A673 (cell line): ENCODE measurements around the gene SLC15A3. TPM values are rescaled to one million over a fixed set of nuclear protein-coding genes. Genes with fewer than 3 reads are reported as not detected.

ENCODE experiments used
- BruUV-seq: library from RNA; stranded (reverse); fragments of 400-500 nt; replicated peaks from 2 replicates; lab custom pipeline; 2021; lab: Mats Ljungman, UMichigan
- CTCF ChIA-PET: fragments of 300-600 bp; sonication (Branson Sonifier 250); formaldehyde crosslinking; loops from one replicate; lab custom pipeline; 2022; ENCODE audit warnings: antibody characterized with exemption; lab: Charles Lee
- POLR2A ChIA-PET: fragments of 300-600 bp; sonication (Branson Sonifier 250); formaldehyde crosslinking; loops from one replicate; lab custom pipeline; 2022; ENCODE audit warnings: antibody characterized with exemption; ENCODE audit not compliant: low non-redundant PET; lab: Charles Lee
- DNase-seq: peaks from one replicate; pipeline ENCODE4 v3.0.0-alpha.2; 2015; ENCODE audit warnings: low spot score
- H3K27ac ChIP-seq: fragments of 200-600 bp; sonication (generic); 2 replicates; pipeline ENCODE4 v1.5.1; 2016; ENCODE audit warnings: mixed run types, low read depth, mild to moderate bottlenecking, mixed read lengths, antibody characterized with exemption, low read length; ENCODE audit not compliant: poor library complexity, severe bottlenecking
- H3K27me3 ChIP-seq: fragments of 200-600 bp; sonication (generic); replicated peaks from 2 replicates; pipeline ENCODE4 v1.6.1; 2017; ENCODE audit warnings: mixed run types, low read depth, mild to moderate bottlenecking, mixed read lengths, antibody characterized with exemption, low read length; ENCODE audit not compliant: insufficient read depth, poor library complexity
- H3K36me3 ChIP-seq: fragments of 200-600 bp; sonication (generic); 2 replicates; pipeline ENCODE4 v1.6.1; 2016; ENCODE audit warnings: mixed run types, mild to moderate bottlenecking, mixed read lengths, antibody characterized with exemption, low read length; ENCODE audit not compliant: insufficient read depth, poor library complexity, severe bottlenecking
- H3K4me1 ChIP-seq: fragments of 200-600 bp; sonication (generic); 2 replicates; pipeline ENCODE4 v1.6.1; 2017; ENCODE audit warnings: mixed run types, mild to moderate bottlenecking, mixed read lengths, antibody characterized with exemption, low read length; ENCODE audit not compliant: insufficient read depth, poor library complexity, severe bottlenecking
- H3K4me3 ChIP-seq: fragments of 200-600 bp; sonication (generic); 2 replicates; pipeline ENCODE4 v1.5.1; 2016; ENCODE audit warnings: low read depth, mixed run types, mild to moderate bottlenecking, mixed read lengths, low read length; ENCODE audit not compliant: poor library complexity, severe bottlenecking
- H3K9me3 ChIP-seq: fragments of 200-600 bp; sonication (generic); 2 replicates; pipeline ENCODE4 v1.6.1; 2016; ENCODE audit warnings: mixed run types, low read depth, mild to moderate bottlenecking, mixed read lengths, antibody characterized with exemption, low read length; ENCODE audit not compliant: poor library complexity, severe bottlenecking
- EZH2 ChIP-seq: fragments of 200-600 bp; sonication (generic); IDR thresholded peaks from 2 replicates; pipeline ENCODE4 v1.6.1; 2017; ENCODE audit warnings: borderline replicate concordance, low read depth, mild to moderate bottlenecking, mixed read lengths, antibody characterized with exemption, low read length; ENCODE audit not compliant: poor library complexity, severe bottlenecking
- intact Hi-C: fragments of 100-400 bp; cut with micrococcal nuclease; formaldehyde crosslinking; loops from one replicate; pipeline ENCODE4 v1.10.0; 2022; ENCODE audit not compliant: unreplicated experiment
- total RNA-seq: library from RNA; stranded (reverse); gene quantifications from 2 replicates; pipeline ENCODE4 v1.2.3, GENCODE V29; 2021
- TF ChIP-seq, protein P1 (sequence below): fragments of 300-800, 200-600 bp; sonication (generic); conservative IDR thresholded peaks from 2 replicates; pipeline ENCODE4 v1.5.1; 2017; ENCODE audit warnings: low read depth, mild to moderate bottlenecking, antibody characterized with exemption, low read length, moderate library complexity, mixed read lengths

SLC15A3 gene
- total RNA-seq, 1 experiment from 2014 or later: not detected

DNA sequence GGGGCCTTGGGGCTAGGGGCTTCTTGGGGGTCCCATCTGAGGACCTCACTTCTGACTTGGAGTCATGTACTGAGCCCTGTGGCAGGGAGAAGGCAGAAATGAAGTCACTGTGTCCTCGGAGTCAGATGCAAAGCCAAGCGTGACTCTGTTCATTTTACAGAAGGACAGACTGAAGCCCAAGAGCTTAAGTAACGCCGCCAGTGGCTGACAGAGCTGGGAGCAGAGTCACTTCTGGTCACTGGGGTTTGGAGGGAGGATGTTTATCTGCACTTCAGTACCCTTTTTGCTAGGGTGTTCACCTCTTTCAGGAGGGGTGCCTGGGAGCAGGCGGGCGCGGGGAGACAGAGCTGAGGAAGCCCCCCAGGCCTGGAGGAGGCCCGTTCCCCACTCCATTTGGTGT lies 30.2 kb upstream of the SLC15A3 start:
- Histone ChIP-seq H3K27me3 (no peaks in the 10 kb centered on the region), H3K27ac (no peak overlapping the region), H3K9me3 (no peaks in the 10 kb centered on the region), H3K4me3 (no peak overlapping the region), H3K4me1 (peaks cover 7% of the 10 kb centered on the region), H3K36me3 (no peaks in the 10 kb centered on the region)
- no TSS peak for BruUV-seq
- no peak for TF ChIP-seq EZH2
- TF ChIP-seq, protein P1, sequence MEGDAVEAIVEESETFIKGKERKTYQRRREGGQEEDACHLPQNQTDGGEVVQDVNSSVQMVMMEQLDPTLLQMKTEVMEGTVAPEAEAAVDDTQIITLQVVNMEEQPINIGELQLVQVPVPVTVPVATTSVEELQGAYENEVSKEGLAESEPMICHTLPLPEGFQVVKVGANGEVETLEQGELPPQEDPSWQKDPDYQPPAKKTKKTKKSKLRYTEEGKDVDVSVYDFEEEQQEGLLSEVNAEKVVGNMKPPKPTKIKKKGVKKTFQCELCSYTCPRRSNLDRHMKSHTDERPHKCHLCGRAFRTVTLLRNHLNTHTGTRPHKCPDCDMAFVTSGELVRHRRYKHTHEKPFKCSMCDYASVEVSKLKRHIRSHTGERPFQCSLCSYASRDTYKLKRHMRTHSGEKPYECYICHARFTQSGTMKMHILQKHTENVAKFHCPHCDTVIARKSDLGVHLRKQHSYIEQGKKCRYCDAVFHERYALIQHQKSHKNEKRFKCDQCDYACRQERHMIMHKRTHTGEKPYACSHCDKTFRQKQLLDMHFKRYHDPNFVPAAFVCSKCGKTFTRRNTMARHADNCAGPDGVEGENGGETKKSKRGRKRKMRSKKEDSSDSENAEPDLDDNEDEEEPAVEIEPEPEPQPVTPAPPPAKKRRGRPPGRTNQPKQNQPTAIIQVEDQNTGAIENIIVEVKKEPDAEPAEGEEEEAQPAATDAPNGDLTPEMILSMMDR: no peak
- no peak for DNase-seq
- ChIA-PET CTCF (interaction anchor here (0.7 kb wide), 1 partner anchor 10 kb away, joined by 4 read pairs; no protein-coding TSS in a partner anchor), POLR2A (no interaction called here)
- intact Hi-C loops: no loop called here

DNA sequence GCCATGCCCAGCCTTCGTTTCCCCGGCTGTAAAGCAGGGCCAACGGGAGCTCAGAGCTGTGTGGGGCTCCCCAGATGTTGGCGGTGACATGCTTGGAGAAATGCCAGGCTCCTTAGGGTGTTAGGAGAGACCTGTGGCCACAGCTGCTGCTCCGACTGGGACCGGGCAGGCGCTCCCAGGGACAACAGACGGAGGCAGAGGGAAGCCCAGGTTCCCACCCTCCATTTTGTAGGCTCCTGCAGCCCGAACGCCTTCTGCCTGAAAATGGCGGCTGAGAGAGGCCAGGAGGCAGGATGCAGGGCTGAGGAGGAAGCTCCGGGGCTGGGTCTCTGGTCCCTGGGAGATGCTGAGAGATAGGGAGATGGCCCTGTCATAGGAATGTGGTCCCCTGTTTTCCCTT lies 29.5 kb upstream of the SLC15A3 start:
- Histone ChIP-seq H3K27me3 (no peaks in the 10 kb centered on the region), H3K4me3 (no peak overlapping the region), H3K4me1 (peaks cover 7% of the 10 kb centered on the region), H3K27ac (no peak overlapping the region), H3K9me3 (no peaks in the 10 kb centered on the region), H3K36me3 (no peaks in the 10 kb centered on the region)
- ChIA-PET CTCF (no interaction called here), POLR2A (no interaction called here)
- DNase-seq: no peak
- intact Hi-C loops: no loop called here
- TF ChIP-seq, protein P1: no peak
- no peak for TF ChIP-seq EZH2
- no TSS peak for BruUV-seq

DNA sequence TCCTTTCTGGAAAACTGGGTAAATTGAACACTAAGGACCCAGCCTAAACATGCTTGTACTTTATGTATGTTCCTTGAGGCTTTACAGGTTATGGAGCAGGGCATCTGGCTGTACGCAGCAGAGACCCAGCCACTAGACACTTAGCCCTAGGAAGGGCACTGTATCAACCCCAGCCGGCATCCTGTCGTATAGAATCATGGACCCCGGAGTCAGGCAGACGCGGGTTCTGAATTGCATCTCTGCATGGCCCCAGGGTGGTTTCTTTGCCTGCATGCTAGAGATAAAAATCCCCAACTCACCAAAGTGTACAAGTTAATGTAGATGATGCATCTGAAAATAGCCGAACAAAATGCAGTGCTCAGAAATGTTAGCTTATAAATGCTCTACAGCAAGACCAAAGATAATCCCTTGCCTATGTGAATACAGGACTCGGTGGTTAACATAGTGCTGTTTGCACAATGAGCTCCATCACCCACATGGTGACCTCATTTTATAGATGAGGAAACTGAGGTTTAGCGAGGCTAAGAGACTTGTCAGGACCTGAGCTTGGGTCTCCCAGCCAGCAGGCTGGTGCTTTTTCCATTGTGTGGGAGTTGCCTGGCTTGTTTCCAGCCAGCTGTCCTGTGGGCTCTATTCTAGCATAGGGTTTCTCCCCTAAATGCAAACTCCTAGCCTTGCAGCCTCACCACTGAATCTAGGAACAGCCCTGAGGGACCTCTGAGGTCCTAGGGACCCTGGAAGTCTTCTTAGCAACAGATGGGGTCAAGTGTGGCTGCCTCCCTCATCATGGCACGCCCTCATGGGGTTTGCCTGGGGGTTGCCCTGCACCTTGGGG lies 26.8 kb upstream of the SLC15A3 start:
- POLR2A ChIA-PET: interaction anchor here (0.6 to 0.7 kb wide), 2 partner anchors 39 to 468 kb away, joined by 4 to 8 read pairs; no protein-coding TSS in a partner anchor
- BruUV-seq: no TSS peak
- TF ChIP-seq EZH2: no peak
- Histone ChIP-seq H3K36me3 (no peaks in the 10 kb centered on the region), H3K4me3 (no peak overlapping the region), H3K27ac (no peak overlapping the region), H3K4me1 (peaks cover 7% of the 10 kb centered on the region), H3K27me3 (no peaks in the 10 kb centered on the region), H3K9me3 (no peaks in the 10 kb centered on the region)
- CTCF ChIA-PET: no interaction called here
- peak; percentile 28 for DNase-seq
- intact Hi-C loops: no loop called here
